Ishikawa (cell line): ENCODE measurements around the gene KIAA0513.

ENCODE experiments used
- CEBPB ChIP-seq: IDR thresholded peaks from 2 replicates; pipeline ENCODE4 v1.6.1; 2012
- CREB1 ChIP-seq: IDR thresholded peaks from 2 replicates; pipeline ENCODE4 v1.6.1; 2012; ENCODE audit warnings: low read depth
- EGR1 ChIP-seq: IDR thresholded peaks from 2 replicates; pipeline ENCODE4 v1.6.1; 2012
- EP300 ChIP-seq: IDR thresholded peaks from 2 replicates; pipeline ENCODE4 v1.6.1; 2012; ENCODE audit warnings: borderline replicate concordance
- FOXM1 ChIP-seq: IDR thresholded peaks from 2 replicates; pipeline ENCODE4 v1.6.1; 2012; ENCODE audit warnings: low read depth, borderline replicate concordance
- MAX ChIP-seq: IDR thresholded peaks from 2 replicates; pipeline ENCODE4 v1.6.1; 2012
- RAD21 ChIP-seq: IDR thresholded peaks from 2 replicates; pipeline ENCODE4 v1.6.1; 2012; ENCODE audit warnings: low read depth
- REST ChIP-seq: IDR thresholded peaks from 2 replicates; pipeline ENCODE4 v1.6.1; 2012; ENCODE audit warnings: low read depth, mild to moderate bottlenecking
- TAF1 ChIP-seq: IDR thresholded peaks from 2 replicates; pipeline ENCODE4 v1.6.1; 2012; ENCODE audit warnings: low read depth, mild to moderate bottlenecking
- USF1 ChIP-seq: IDR thresholded peaks from 2 replicates; pipeline ENCODE4 v1.6.1; 2012
- YY1 ChIP-seq: IDR thresholded peaks from 2 replicates; pipeline ENCODE4 v1.6.1; 2012; ENCODE audit warnings: low read depth
- ZBTB7A ChIP-seq: IDR thresholded peaks from 2 replicates; pipeline ENCODE4 v1.6.1; 2012; ENCODE audit warnings: low read depth

- no peak for TF ChIP-seq USF1
- no peak for TF ChIP-seq MAX
- TF ChIP-seq CEBPB = no peak
- TF ChIP-seq TAF1 = no peak
- no peak for TF ChIP-seq REST
- no peak for TF ChIP-seq ZBTB7A
- TF ChIP-seq EP300 = no peak
- no peak for TF ChIP-seq YY1
- no peak for TF ChIP-seq EGR1
- TF ChIP-seq CREB1 = no peak
- TF ChIP-seq FOXM1 = no peak
- no peak for TF ChIP-seq RAD21
These were observed 27.4 kb downstream of the KIAA0513 start for GRCh38 chr16:85054948-85055492.
